ENCODE results near the gene LRRFIP1. TPM values are rescaled to one million over a fixed set of nuclear protein-coding genes. Genes with fewer than 3 reads are reported as not detected.
A peak's percentile ranks its signal among the peaks of the same experiment; 100 is the strongest.

Gene LRRFIP1
- total RNA-seq, 1 donor from 2014 or later, result 134 TPM

GRCh38 chr2:237694415-237695194 lies 67.2 kb downstream of the LRRFIP1 start:
- peak overlapping the region; percentile 84 for H3K4me3 Mint-ChIP-seq
- no peak for DNase-seq
- TF ChIP-seq CTCF (IDR thresholded peaks at IDR 0.05), result no peak
- intact Hi-C loops (cut with micrococcal nuclease), result loop anchor here (1.0 to 10.0 kb wide), 3 partner anchors 9 to 270 kb away; partner anchors contain the start of gene UBE2F
- H3K9me3 Mint-ChIP-seq, result no peaks in the 10 kb centered on the region
- ChIA-PET CTCF (interaction anchor here (1.9 to 9.6 kb wide), 4 partner anchors 15 to 50 kb away, joined by 6 to 125 read pairs (median 8); no protein-coding TSS in a partner anchor), POLR2A (interaction anchor here (0.6 to 13.9 kb wide), 3 partner anchors 8 to 364 kb away, joined by 3 to 241 read pairs (median 4); no protein-coding TSS in a partner anchor)
- ATAC-seq (ENCODE audit: low read depth), result no peak
- peaks cover 78% of the 10 kb centered on the region for H3K4me1 Mint-ChIP-seq
- peak overlapping the region; percentile 91 for H3K27ac Mint-ChIP-seq
- H3K36me3 Mint-ChIP-seq (ENCODE audit: low read depth), result peaks cover 6% of the 10 kb centered on the region
- H3K27me3 Mint-ChIP-seq, result no peaks in the 10 kb centered on the region

- ChIA-PET POLR2A (interaction anchor here (13.9 kb wide), 1 partner anchor 20 kb away, joined by 241 read pairs; no protein-coding TSS in a partner anchor), CTCF (interaction anchor here (2.3 to 9.6 kb wide), 2 partner anchors 17 to 22 kb away, joined by 7 to 125 read pairs; no protein-coding TSS in a partner anchor)
- ATAC-seq (ENCODE audit: low read depth), result no peak
- H3K27me3 Mint-ChIP-seq, result no peaks in the 10 kb centered on the region
- intact Hi-C loops (cut with micrococcal nuclease), result loop anchor here (1.0 to 10.0 kb wide), 2 partner anchors 8 to 270 kb away; partner anchors contain the start of gene UBE2F
- H3K4me1 Mint-ChIP-seq, result peaks cover 78% of the 10 kb centered on the region
- peak overlapping the region; percentile 84 for H3K4me3 Mint-ChIP-seq
- no peaks in the 10 kb centered on the region for H3K9me3 Mint-ChIP-seq
- peaks cover 8% of the 10 kb centered on the region for H3K36me3 Mint-ChIP-seq (ENCODE audit: low read depth)
- DNase-seq, result no peak
- H3K27ac Mint-ChIP-seq, result peak overlapping the region; percentile 91
- TF ChIP-seq CTCF (IDR thresholded peaks at IDR 0.05), result no peak
Measured at GRCh38 chr2:237695201-237695780, 67.9 kb downstream of the LRRFIP1 start.

GRCh38 chr2:237696461-237696860 lies 69.1 kb downstream of the LRRFIP1 start:
- H3K9me3 Mint-ChIP-seq, result no peaks in the 10 kb centered on the region
- peak overlapping the region; percentile 66 for H3K4me3 Mint-ChIP-seq
- no peak for ATAC-seq (ENCODE audit: low read depth)
- ChIA-PET CTCF (interaction anchor here (0.7 to 9.6 kb wide), 9 partner anchors 9 to 183 kb away, joined by 3 to 125 read pairs (median 4); no protein-coding TSS in a partner anchor), POLR2A (interaction anchor here (2.1 to 13.9 kb wide), 2 partner anchors 9 to 21 kb away, joined by 17 to 241 read pairs; no protein-coding TSS in a partner anchor)
- intact Hi-C loops (cut with micrococcal nuclease), result loop anchor here (10.0 kb wide), 1 partner anchor 268 kb away; the partner anchor contains the start of gene UBE2F
- H3K36me3 Mint-ChIP-seq (ENCODE audit: low read depth), result peaks cover 10% of the 10 kb centered on the region
- DNase-seq, result no peak
- H3K4me1 Mint-ChIP-seq, result peaks cover 83% of the 10 kb centered on the region
- peak overlapping the region; percentile 91 for H3K27ac Mint-ChIP-seq
- H3K27me3 Mint-ChIP-seq, result no peaks in the 10 kb centered on the region
- no peak for TF ChIP-seq CTCF (IDR thresholded peaks at IDR 0.05)

- ATAC-seq (ENCODE audit: low read depth) (no peak), DNase-seq (no peak)
- ChIA-PET CTCF (interaction anchor here (1.7 to 9.6 kb wide), 4 partner anchors 24 to 77 kb away, joined by 4 to 125 read pairs (median 11); no protein-coding TSS in a partner anchor), POLR2A (interaction anchor here (2.1 to 13.9 kb wide), 2 partner anchors 10 to 22 kb away, joined by 17 to 241 read pairs; no protein-coding TSS in a partner anchor)
- TF ChIP-seq CTCF (IDR thresholded peaks at IDR 0.05), result no peak
- H3K36me3 Mint-ChIP-seq (ENCODE audit: low read depth), result peaks cover 10% of the 10 kb centered on the region
- intact Hi-C loops (cut with micrococcal nuclease), result loop anchor here (10.0 kb wide), 1 partner anchor 267 kb away; the partner anchor contains the start of gene UBE2F
- H3K27me3 Mint-ChIP-seq, result no peaks in the 10 kb centered on the region
- peak overlapping the region; percentile 91 for H3K27ac Mint-ChIP-seq
- H3K4me3 Mint-ChIP-seq, result peak overlapping the region; percentile 57
- H3K4me1 Mint-ChIP-seq, result peaks cover 96% of the 10 kb centered on the region
- no peaks in the 10 kb centered on the region for H3K9me3 Mint-ChIP-seq
Measured at GRCh38 chr2:237697586-237698357, 70.4 kb downstream of the LRRFIP1 start.

Data from activated B cell treated with CpG ODN at 0.5 μM for 24 hours (primary cell).